Left lung (tissue), 10 donors: Measurements from ENCODE around the gene SPTBN5. TPM values are rescaled to one million over a fixed set of nuclear protein-coding genes. Genes with fewer than 3 reads are reported as not detected.
A peak's percentile ranks its signal among the peaks of the same experiment; 100 is the strongest.

ENCODE experiments used
- ATAC-seq: fragments of 200-7000 bp; cut with Tn5 transposase; one replicate; pipeline ENCODE4 v1.9.1; 2020; ENCODE audit warnings: moderate library complexity
- DNase-seq, 4 donors: peaks; one replicate each; pipeline ENCODE4 v3.0.0-alpha.2; 2013 to 2020
- H3K27ac ChIP-seq, 2 donors: fragments of 200-600 bp; sonication (generic) in 1 of 2; one replicate each; pipeline versions ENCODE4 v1.5.0 to v1.8.0; 2020 to 2021
- H3K27me3 ChIP-seq, 2 donors: fragments of 200-600 bp; sonication (generic) in 1 of 2; one replicate each; pipeline versions ENCODE4 v1.5.0 to v1.8.0; 2020 to 2021
- H3K36me3 ChIP-seq, 2 donors: fragments of 200-600 bp; sonication (generic) in 1 of 2; one replicate each; pipeline versions ENCODE4 v1.5.0 to v1.8.0; 2020 to 2021
- H3K4me1 ChIP-seq, 2 donors: fragments of 200-600 bp; one replicate each; pipeline ENCODE4 v1.8.0; 2021
- H3K4me3 ChIP-seq, 2 donors: fragments of 200-600 bp; sonication (generic) in 1 of 2; one replicate each; pipeline versions ENCODE4 v1.5.0 to v1.8.0; 2020 to 2021; ENCODE audit warnings: mild to moderate bottlenecking in 1 of 2
- H3K9me3 ChIP-seq, 2 donors: fragments of 200-600 bp; sonication (generic) in 1 of 2; one replicate each; pipeline versions ENCODE4 v1.5.0 to v1.8.0; 2020 to 2021
- CTCF ChIP-seq, 2 donors: fragments of 200-600 bp; sonication (generic) in 1 of 2; IDR thresholded peaks; one replicate each; pipeline versions ENCODE4 v1.5.0 to v1.8.0; 2021; ENCODE audit warnings: antibody characterized with exemption in 2 of 2
- intact Hi-C, 2 donors: fragments of 100-400 bp; cut with DNase I; formaldehyde crosslinking; loops; one replicate each; pipeline versions ENCODE4 v1.11.2 to v1.14.2; 2022
- polyA plus RNA-seq, 6 donors: library from polyadenylated mRNA; unstranded; fragments of 120-200 nt; gene quantifications; one replicate each; pipeline ENCODE4 v1.2.1, GENCODE V29; 2013; ENCODE audit not compliant: insufficient read length in 6 of 6
- total RNA-seq, 2 donors: library from RNA; stranded (reverse); fragmentation: NEBNext Ultra II Directional; extraction: Animal tissue kit (Norgen Biotek cat#: 25700); gene quantifications; one replicate each; pipeline ENCODE4 v1.2.1, GENCODE V29; 2021
- donor health status: DM: no; HTN: yes; CAD: no.
- donor health status: DM: no; HTN: no; CAD: no.

Gene SPTBN5
- total and polyA plus RNA-seq, 8 donors: 0.67 to 4.8 (median 1.3) TPM

- no peak overlapping the region for H3K4me3 ChIP-seq
- intact Hi-C loops: no loop called here
- no peak for TF ChIP-seq CTCF (IDR thresholded peaks at IDR 0.05)
- H3K36me3 ChIP-seq: peaks cover 0 to 54% of the 10 kb centered on the region in 2 donors
- peaks cover 17 to 67% of the 10 kb centered on the region in 2 donors for H3K4me1 ChIP-seq
- ATAC-seq (no peak), DNase-seq (no peak)
- H3K9me3 ChIP-seq: no peaks in the 10 kb centered on the region
- H3K27me3 ChIP-seq: no peaks in the 10 kb centered on the region
- H3K27ac ChIP-seq: peak overlapping the region in 1 of 2 donors; percentile 7
Observed at GRCh38 chr15:41921639-41922038, 27.8 kb upstream of the SPTBN5 start.

- peaks cover 13 to 67% of the 10 kb centered on the region in 2 donors for H3K4me1 ChIP-seq
- no peak for ATAC-seq
Observed at GRCh38 chr15:41921167-41921566, 27.3 kb upstream of the SPTBN5 start.

GRCh38 chr15:41919954-41920538 lies 26.2 kb upstream of the SPTBN5 start:
- DNase-seq: no peak
- TF ChIP-seq CTCF (IDR thresholded peaks at IDR 0.05): no peak
- peaks cover 11 to 73% of the 10 kb centered on the region in 2 donors for H3K4me1 ChIP-seq

More at GRCh38 chr15:41921167-41921566, 27.3 kb upstream of the SPTBN5 start:
- peak overlapping the region in 1 of 2 donors; percentile 7 for H3K27ac ChIP-seq
- no peak for TF ChIP-seq CTCF (IDR thresholded peaks at IDR 0.05)
- intact Hi-C loops: no loop called here
- no peak overlapping the region for H3K4me3 ChIP-seq
- H3K36me3 ChIP-seq: peaks cover 0 to 54% of the 10 kb centered on the region in 2 donors
- DNase-seq: no peak
- H3K27me3 ChIP-seq: no peaks in the 10 kb centered on the region
- H3K9me3 ChIP-seq: no peaks in the 10 kb centered on the region

GRCh38 chr15:41919201-41919820 lies 25.5 kb upstream of the SPTBN5 start:
- Histone ChIP-seq H3K4me1 (peaks cover 11 to 75% of the 10 kb centered on the region in 2 donors), H3K4me3 (no peak overlapping the region), H3K27me3 (no peaks in the 10 kb centered on the region), H3K9me3 (no peaks in the 10 kb centered on the region), H3K36me3 (peaks cover 0 to 53% of the 10 kb centered on the region in 2 donors), H3K27ac (no peak overlapping the region)
- DNase-seq (no peak), ATAC-seq (no peak)
- no peak for TF ChIP-seq CTCF (IDR thresholded peaks at IDR 0.05)
- intact Hi-C loops: no loop called here

More at GRCh38 chr15:41919954-41920538, 26.2 kb upstream of the SPTBN5 start:
- no peaks in the 10 kb centered on the region for H3K27me3 ChIP-seq
- no peak overlapping the region for H3K4me3 ChIP-seq
- intact Hi-C loops: no loop called here
- no peaks in the 10 kb centered on the region for H3K9me3 ChIP-seq
- peak overlapping the region in 1 of 2 donors; percentile 28 for H3K27ac ChIP-seq
- ATAC-seq: peak; percentile 70
- peaks cover 0 to 60% of the 10 kb centered on the region in 2 donors for H3K36me3 ChIP-seq

- Histone ChIP-seq H3K4me1 (peaks cover 11 to 74% of the 10 kb centered on the region in 2 donors), H3K9me3 (no peaks in the 10 kb centered on the region), H3K27ac (peak overlapping the region in 1 of 2 donors; percentile 41), H3K4me3 (no peak overlapping the region), H3K27me3 (no peaks in the 10 kb centered on the region), H3K36me3 (peaks cover 0 to 46% of the 10 kb centered on the region in 2 donors)
- intact Hi-C loops: no loop called here
- DNase-seq (no peak), ATAC-seq (no peak)
- TF ChIP-seq CTCF (IDR thresholded peaks at IDR 0.05): no peak
Observed at GRCh38 chr15:41918506-41919126, 24.8 kb upstream of the SPTBN5 start.
